Activated naive CD8-positive, alpha-beta T cell (primary cell): ENCODE data around the gene VGLL4.
"Not testable (repeated sequence)": the region's sequence is repeated elsewhere in the genome, so short reads cannot be mapped to it uniquely, and the experiment has no call there.

Experiments
- H3K27ac Mint-ChIP-seq: one replicate; pipeline ENCODE4 v1.8.0; 2021; ENCODE audit warnings: mixed read lengths
- H3K27me3 Mint-ChIP-seq: one replicate; pipeline ENCODE4 v1.8.0; 2021; ENCODE audit warnings: mixed read lengths
- H3K36me3 Mint-ChIP-seq: one replicate; pipeline ENCODE4 v1.8.0; 2021; ENCODE audit warnings: mixed read lengths
- H3K4me1 Mint-ChIP-seq: one replicate; pipeline ENCODE4 v1.8.0; 2021; ENCODE audit warnings: low read depth, mixed read lengths
- H3K4me3 Mint-ChIP-seq: one replicate; pipeline ENCODE4 v1.8.0; 2021; ENCODE audit warnings: mild to moderate bottlenecking, mixed read lengths
- H3K9me3 Mint-ChIP-seq: one replicate; pipeline ENCODE4 v1.8.0; 2021; ENCODE audit warnings: low read depth, mixed read lengths

VGLL4 gene

GRCh38 chr3:11643605-11644087 lies at the start of gene VGLL4:
Gene VGLL4 (minus strand): TSS chr3:11643915. CDS start chr3:11643518, 397 bp downstream.
- Mint-ChIP-seq H3K4me1 (peaks cover 37% of the 10 kb centered on the region), H3K9me3 (no peaks in the 10 kb centered on the region), H3K4me3 (peak within 1 kb of the TSS; percentile 98)

GRCh38 chr3:11692532-11692813 lies 48.8 kb upstream of the VGLL4 start:
- no peaks in the 10 kb centered on the region for H3K27me3 Mint-ChIP-seq
- peaks cover 9% of the 10 kb centered on the region for H3K36me3 Mint-ChIP-seq
- no peaks in the 10 kb centered on the region for H3K4me1 Mint-ChIP-seq
- no peak overlapping the region for H3K27ac Mint-ChIP-seq
- H3K9me3 Mint-ChIP-seq = no peaks in the 10 kb centered on the region
- no peak overlapping the region for H3K4me3 Mint-ChIP-seq

More at GRCh38 chr3:11643605-11644087, at the start of gene VGLL4:
- Mint-ChIP-seq H3K36me3 (peaks cover 4% of the 10 kb centered on the region), H3K27ac (peak within 1 kb of the TSS; percentile 91), H3K27me3 (no peaks in the 10 kb centered on the region)

- Mint-ChIP-seq H3K27me3 (no peaks in the 10 kb centered on the region), H3K27ac (no peak overlapping the region), H3K4me3 (no peak overlapping the region), H3K36me3 (peaks cover 9% of the 10 kb centered on the region), H3K9me3 (no peaks in the 10 kb centered on the region), H3K4me1 (no peaks in the 10 kb centered on the region)
Measured at GRCh38 chr3:11691767-11692531, 48.2 kb upstream of the VGLL4 start.

GRCh38 chr3:11690863-11691766 lies 47.4 kb upstream of the VGLL4 start:
- H3K27me3 Mint-ChIP-seq = no peaks in the 10 kb centered on the region
- peaks cover 9% of the 10 kb centered on the region for H3K36me3 Mint-ChIP-seq
- H3K27ac Mint-ChIP-seq = no peak overlapping the region
- no peaks in the 10 kb centered on the region for H3K9me3 Mint-ChIP-seq
- H3K4me3 Mint-ChIP-seq = no peak overlapping the region
- H3K4me1 Mint-ChIP-seq = no peaks in the 10 kb centered on the region

- Mint-ChIP-seq H3K4me3 (no peak overlapping the region), H3K36me3 (peaks cover 9% of the 10 kb centered on the region), H3K9me3 (no peaks in the 10 kb centered on the region), H3K27ac (no peak overlapping the region), H3K27me3 (no peaks in the 10 kb centered on the region), H3K4me1 (no peaks in the 10 kb centered on the region)
Measured at GRCh38 chr3:11689749-11690148, 46.0 kb upstream of the VGLL4 start.

GRCh38 chr3:11684980-11685379 lies 41.3 kb upstream of the VGLL4 start:
- not testable (repeated sequence) for H3K27me3 Mint-ChIP-seq, H3K4me3 Mint-ChIP-seq, H3K9me3 Mint-ChIP-seq, H3K27ac Mint-ChIP-seq, H3K36me3 Mint-ChIP-seq, H3K4me1 Mint-ChIP-seq

GRCh38 chr3:11680509-11680908 lies 36.8 kb upstream of the VGLL4 start:
- no peak overlapping the region for H3K4me3 Mint-ChIP-seq
- no peaks in the 10 kb centered on the region for H3K27me3 Mint-ChIP-seq
- H3K36me3 Mint-ChIP-seq = peaks cover 11% of the 10 kb centered on the region
- H3K27ac Mint-ChIP-seq = no peak overlapping the region
- no peaks in the 10 kb centered on the region for H3K9me3 Mint-ChIP-seq
- H3K4me1 Mint-ChIP-seq = no peaks in the 10 kb centered on the region

- Mint-ChIP-seq H3K4me1 (no peaks in the 10 kb centered on the region), H3K27me3 (no peaks in the 10 kb centered on the region), H3K36me3 (peaks cover 11% of the 10 kb centered on the region), H3K27ac (no peak overlapping the region), H3K9me3 (no peaks in the 10 kb centered on the region), H3K4me3 (no peak overlapping the region)
Measured at GRCh38 chr3:11679964-11680363, 36.2 kb upstream of the VGLL4 start.

- H3K27ac Mint-ChIP-seq = no peak overlapping the region
- H3K9me3 Mint-ChIP-seq = no peaks in the 10 kb centered on the region
- H3K27me3 Mint-ChIP-seq = no peaks in the 10 kb centered on the region
- H3K4me3 Mint-ChIP-seq = no peak overlapping the region
- H3K36me3 Mint-ChIP-seq = no peaks in the 10 kb centered on the region
- no peaks in the 10 kb centered on the region for H3K4me1 Mint-ChIP-seq
Measured at GRCh38 chr3:11672363-11672762, 28.6 kb upstream of the VGLL4 start.

- H3K36me3 Mint-ChIP-seq = no peaks in the 10 kb centered on the region
- H3K27ac Mint-ChIP-seq = no peak overlapping the region
- no peaks in the 10 kb centered on the region for H3K27me3 Mint-ChIP-seq
Measured at GRCh38 chr3:11671648-11672100, 28.0 kb upstream of the VGLL4 start.

GRCh38 chr3:11668243-11669235 lies 24.8 kb upstream of the VGLL4 start:
- Mint-ChIP-seq H3K9me3 (no peaks in the 10 kb centered on the region), H3K4me3 (no peak overlapping the region), H3K27me3 (no peaks in the 10 kb centered on the region), H3K36me3 (no peaks in the 10 kb centered on the region), H3K27ac (no peak overlapping the region), H3K4me1 (no peaks in the 10 kb centered on the region)

More at GRCh38 chr3:11671648-11672100, 28.0 kb upstream of the VGLL4 start:
- no peaks in the 10 kb centered on the region for H3K4me1 Mint-ChIP-seq
- H3K4me3 Mint-ChIP-seq = no peak overlapping the region
- H3K9me3 Mint-ChIP-seq = no peaks in the 10 kb centered on the region

GRCh38 chr3:11665331-11665730 lies 21.6 kb upstream of the VGLL4 start:
- H3K36me3 Mint-ChIP-seq = no peaks in the 10 kb centered on the region
- no peaks in the 10 kb centered on the region for H3K9me3 Mint-ChIP-seq
- H3K4me3 Mint-ChIP-seq = no peak overlapping the region

GRCh38 chr3:11662392-11662990 lies 18.8 kb upstream of the VGLL4 start:
- Mint-ChIP-seq H3K27ac (no peak overlapping the region), H3K36me3 (no peaks in the 10 kb centered on the region), H3K4me3 (no peak overlapping the region), H3K9me3 (no peaks in the 10 kb centered on the region), H3K27me3 (no peaks in the 10 kb centered on the region), H3K4me1 (no peaks in the 10 kb centered on the region)

More at GRCh38 chr3:11665331-11665730, 21.6 kb upstream of the VGLL4 start:
- Mint-ChIP-seq H3K4me1 (no peaks in the 10 kb centered on the region), H3K27ac (no peak overlapping the region), H3K27me3 (no peaks in the 10 kb centered on the region)

GRCh38 chr3:11661827-11662226 lies 18.1 kb upstream of the VGLL4 start:
- H3K4me3 Mint-ChIP-seq = no peak overlapping the region
- H3K9me3 Mint-ChIP-seq = no peaks in the 10 kb centered on the region
- no peaks in the 10 kb centered on the region for H3K36me3 Mint-ChIP-seq
- no peaks in the 10 kb centered on the region for H3K27me3 Mint-ChIP-seq
- no peak overlapping the region for H3K27ac Mint-ChIP-seq
- no peaks in the 10 kb centered on the region for H3K4me1 Mint-ChIP-seq
